Suprapubic skin (tissue), 4 donors: ENCODE measurements around the gene PLA2G5. TPM values are rescaled to one million over a fixed set of nuclear protein-coding genes. Genes with fewer than 3 reads are reported as not detected.

Experiments
- DNase-seq, 2 donors: peaks; one replicate each; pipeline ENCODE4 v3.0.0-alpha.2; 2019; ENCODE audit warnings: low spot score in 2 of 2
- H3K27ac ChIP-seq: fragments of 200-600 bp; sonication (generic); one replicate; pipeline ENCODE4 v1.5.1; 2019
- H3K27me3 ChIP-seq: fragments of 200-600 bp; sonication (generic); one replicate; pipeline ENCODE4 v1.5.1; 2019
- H3K36me3 ChIP-seq: fragments of 200-600 bp; sonication (generic); one replicate; pipeline ENCODE4 v1.5.1; 2019
- H3K4me1 ChIP-seq: fragments of 200-600 bp; sonication (generic); one replicate; pipeline ENCODE4 v1.5.1; 2019
- H3K4me3 ChIP-seq: fragments of 200-600 bp; sonication (generic); one replicate; pipeline ENCODE4 v1.5.1; 2019; ENCODE audit warnings: mild to moderate bottlenecking
- H3K9me3 ChIP-seq: fragments of 200-600 bp; sonication (generic); one replicate; pipeline ENCODE4 v1.5.1; 2019
- CTCF ChIP-seq, 2 donors: fragments of 200-600 bp in 1 of 2; fragments of 450-650 bp in 1 of 2; sonication (generic) in 1 of 2; IDR thresholded peaks; one replicate each; pipeline ENCODE4 v1.5.1; 2016 to 2019; ENCODE audit warnings: antibody characterized with exemption in 2 of 2, mild to moderate bottlenecking in 1 of 2, moderate library complexity in 1 of 2
- EP300 ChIP-seq: sonication (generic); formaldehyde crosslinking; IDR thresholded peaks from one replicate; pipeline ENCODE4 v1.6.1; 2017; ENCODE audit warnings: antibody characterized with exemption
- POLR2A ChIP-seq, 2 donors: fragments of 450-650 bp; IDR thresholded peaks; one replicate each; pipeline ENCODE4 v1.6.1; 2017; ENCODE audit warnings: antibody characterized with exemption in 2 of 2, mild to moderate bottlenecking in 2 of 2, moderate library complexity in 2 of 2
- POLR2AphosphoS5 ChIP-seq, 3 donors: sonication (generic); formaldehyde crosslinking; IDR thresholded peaks; one replicate each; pipeline ENCODE4 v1.6.1; 2017; ENCODE audit warnings: antibody characterized with exemption in 3 of 3
- WGBS: methylation state at CpG from one replicate; pipeline ENCODE4 v1.1.5; 2018; 5-methylcytosine and 5-hydroxymethylcytosine counted together
- total RNA-seq, 4 donors: library from RNA; depleted of rRNA; stranded (reverse); fragments of >200 nt; gene quantifications; one replicate each; pipeline ENCODE4 v1.1.0, GENCODE V29; 2016

The PLA2G5 gene
- total RNA-seq, 4 donors from 2014 or later: 0.79 to 4.2 TPM; not detected in 2

- Histone ChIP-seq H3K4me3 (no peak overlapping the region), H3K27me3 (no peaks in the 10 kb centered on the region), H3K9me3 (no peaks in the 10 kb centered on the region), H3K27ac (no peak overlapping the region), H3K4me1 (peaks cover 38% of the 10 kb centered on the region), H3K36me3 (no peaks in the 10 kb centered on the region)
- 69% methylated on average over 1 of the region's 1 CpG for WGBS
- TF ChIP-seq POLR2A (IDR thresholded peaks at IDR 0.05) (no peak), POLR2AphosphoS5 (IDR thresholded peaks at IDR 0.05) (no peak), CTCF (IDR thresholded peaks at IDR 0.05) (no peak), EP300 (no peak)
- no peak for DNase-seq
Measured at GRCh38 chr1:20102875-20103274, 32.9 kb downstream of the PLA2G5 start.

GRCh38 chr1:20105856-20106255 lies 35.9 kb downstream of the PLA2G5 start:
- no peak overlapping the region for H3K27ac ChIP-seq
- WGBS: 58% methylated on average over 1 of the region's 1 CpG
- H3K4me1 ChIP-seq: peaks cover 53% of the 10 kb centered on the region
- no peaks in the 10 kb centered on the region for H3K27me3 ChIP-seq
- no peak for TF ChIP-seq CTCF (IDR thresholded peaks at IDR 0.05)
- no peak for TF ChIP-seq EP300
- TF ChIP-seq POLR2A (IDR thresholded peaks at IDR 0.05): no peak
- no peak for TF ChIP-seq POLR2AphosphoS5 (IDR thresholded peaks at IDR 0.05)
- DNase-seq: no peak
- no peak overlapping the region for H3K4me3 ChIP-seq
- H3K9me3 ChIP-seq: no peaks in the 10 kb centered on the region
- no peaks in the 10 kb centered on the region for H3K36me3 ChIP-seq

- DNase-seq: no peak
- peaks cover 52% of the 10 kb centered on the region for H3K4me1 ChIP-seq
- H3K4me3 ChIP-seq: no peak overlapping the region
- no peaks in the 10 kb centered on the region for H3K27me3 ChIP-seq
- WGBS: 91% methylated on average over 4 of the region's 4 CpGs
- H3K27ac ChIP-seq: no peak overlapping the region
- TF ChIP-seq POLR2AphosphoS5 (IDR thresholded peaks at IDR 0.05) (no peak), EP300 (no peak), POLR2A (IDR thresholded peaks at IDR 0.05) (no peak), CTCF (IDR thresholded peaks at IDR 0.05) (no peak)
- no peaks in the 10 kb centered on the region for H3K9me3 ChIP-seq
- H3K36me3 ChIP-seq: no peaks in the 10 kb centered on the region
Measured at GRCh38 chr1:20107351-20107750, 37.4 kb downstream of the PLA2G5 start.

GRCh38 chr1:20107796-20108195 lies 37.8 kb downstream of the PLA2G5 start:
- Histone ChIP-seq H3K9me3 (no peaks in the 10 kb centered on the region), H3K4me3 (no peak overlapping the region), H3K27ac (no peak overlapping the region), H3K36me3 (no peaks in the 10 kb centered on the region), H3K27me3 (no peaks in the 10 kb centered on the region), H3K4me1 (peaks cover 50% of the 10 kb centered on the region)
- TF ChIP-seq EP300 (no peak), CTCF (IDR thresholded peaks at IDR 0.05) (no peak), POLR2AphosphoS5 (IDR thresholded peaks at IDR 0.05) (no peak), POLR2A (IDR thresholded peaks at IDR 0.05) (no peak)
- WGBS: 59% methylated on average over 4 of the region's 4 CpGs
- no peak for DNase-seq

GRCh38 chr1:20108366-20109123 lies 38.6 kb downstream of the PLA2G5 start:
- Histone ChIP-seq H3K4me3 (no peak overlapping the region), H3K36me3 (no peaks in the 10 kb centered on the region), H3K4me1 (peaks cover 43% of the 10 kb centered on the region), H3K27ac (no peak overlapping the region), H3K27me3 (no peaks in the 10 kb centered on the region), H3K9me3 (no peaks in the 10 kb centered on the region)
- 56% methylated on average over 5 of the region's 5 CpGs for WGBS
- no peak for TF ChIP-seq POLR2AphosphoS5 (IDR thresholded peaks at IDR 0.05)
- TF ChIP-seq POLR2A (IDR thresholded peaks at IDR 0.05): no peak
- TF ChIP-seq EP300: no peak
- no peak for TF ChIP-seq CTCF (IDR thresholded peaks at IDR 0.05)
- no peak for DNase-seq
